ENCODE data around the gene PDP2.

The PDP2 gene

DNA sequence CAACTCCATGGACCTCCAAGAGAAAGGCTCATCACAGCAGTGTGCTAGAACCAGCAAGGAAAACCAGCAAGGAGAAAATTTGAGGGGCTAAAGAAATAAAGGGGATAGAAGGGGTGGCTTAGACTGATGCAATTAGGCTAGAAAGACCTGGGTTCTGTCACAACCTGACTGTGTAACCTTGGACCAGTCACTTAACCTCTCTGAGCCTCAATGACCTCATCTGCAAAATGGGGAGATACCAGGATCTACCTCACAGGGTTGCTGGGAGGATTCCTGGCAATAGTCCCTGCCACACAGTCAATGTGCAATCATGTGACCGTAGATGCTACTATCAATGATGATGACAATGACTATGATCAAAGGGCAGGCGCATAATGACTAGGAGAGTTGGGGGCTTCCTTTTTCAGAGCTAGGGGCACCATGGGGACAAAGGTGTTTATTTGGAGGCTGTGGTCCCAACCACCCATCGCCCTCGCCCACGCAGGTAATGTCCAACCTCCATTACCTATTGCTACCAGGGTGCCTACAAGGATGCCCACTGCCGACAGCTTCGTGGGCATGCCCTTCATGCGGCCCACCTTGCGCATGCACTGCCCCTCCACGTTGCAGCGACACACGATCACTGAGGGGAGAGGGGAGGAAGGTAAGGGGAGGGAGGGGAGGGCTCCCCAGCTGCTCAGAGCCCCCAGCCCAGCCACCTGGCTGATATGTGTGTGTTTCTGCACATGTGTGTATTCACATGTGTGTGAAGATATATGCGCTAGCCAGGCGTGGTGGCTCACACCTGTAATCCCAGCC is 28.6 kb downstream of the PDP2 start:
- DNase-seq (ENCODE audit: extremely low spot score): no peak
- ChIA-PET CTCF (interaction anchor here (1.1 to 2.1 kb wide), 8 partner anchors 8 to 49 kb away, joined by 3 to 12 read pairs (median 6); partner anchors contain the start of genes CDH16 and PDP2), POLR2A (no interaction called here)
- TF ChIP-seq BHLHE40 (IDR thresholded peaks at IDR 0.05; ENCODE audit: borderline replicate concordance) (no peak), SUZ12 (IDR thresholded peaks at IDR 0.05) (no peak), SP1 (IDR thresholded peaks at IDR 0.05) (no peak), FOXA1 (IDR thresholded peaks at IDR 0.05) (no peak), L3MBTL2 (conservative IDR thresholded peaks at IDR 0.05) (no peak), FOXK2 (IDR thresholded peaks at IDR 0.05) (no peak), LEF1 (IDR thresholded peaks at IDR 0.05; ENCODE audit: borderline replicate concordance) (no peak), ELF4 (IDR thresholded peaks at IDR 0.05) (no peak), FOXM1 (IDR thresholded peaks at IDR 0.05; ENCODE audit: borderline replicate concordance) (no peak), ARNT (IDR thresholded peaks at IDR 0.05) (no peak), TARDBP (IDR thresholded peaks at IDR 0.05) (no peak), HDGF (IDR thresholded peaks at IDR 0.05; ENCODE audit: borderline replicate concordance) (no peak), NFRKB (IDR thresholded peaks at IDR 0.05) (no peak), ZNF384 (IDR thresholded peaks at IDR 0.05) (no peak), PKNOX1 (IDR thresholded peaks at IDR 0.05) (no peak), CTBP1 (IDR thresholded peaks at IDR 0.05; ENCODE audit: borderline replicate concordance) (no peak)

- DNase-seq (ENCODE audit: extremely low spot score): no peak
- CTCF ChIA-PET: interaction anchor here (0.6 to 2.1 kb wide), 13 partner anchors 8 to 47 kb away, joined by 3 to 12 read pairs (median 3); partner anchors contain the start of genes CDH16 and PDP2
- POLR2A ChIA-PET: interaction anchor here (1.4 to 1.6 kb wide), 2 partner anchors 9 to 79 kb away, joined by 3 to 4 read pairs; partner anchors contain the start of gene NAE1
Measured at GRCh38 chr16:66910175-66910940, 30.0 kb downstream of the PDP2 start.

GRCh38 chr16:66911112-66911511 is 30.8 kb downstream of the PDP2 start:
- DNase-seq (ENCODE audit: extremely low spot score): no peak
- POLR2A ChIA-PET: interaction anchor here (1.4 to 1.6 kb wide), 2 partner anchors 8 to 80 kb away, joined by 3 to 4 read pairs; partner anchors contain the start of gene NAE1

More at GRCh38 chr16:66910175-66910940, 30.0 kb downstream of the PDP2 start:
- no peak for TF ChIP-seq FOXA1 (IDR thresholded peaks at IDR 0.05)
- TF ChIP-seq ARNT (IDR thresholded peaks at IDR 0.05): no peak
- no peak for TF ChIP-seq L3MBTL2 (conservative IDR thresholded peaks at IDR 0.05)
- no peak for TF ChIP-seq CTBP1 (IDR thresholded peaks at IDR 0.05; ENCODE audit: borderline replicate concordance)
- no peak for TF ChIP-seq SUZ12 (IDR thresholded peaks at IDR 0.05)
- no peak for TF ChIP-seq LEF1 (IDR thresholded peaks at IDR 0.05; ENCODE audit: borderline replicate concordance)
- TF ChIP-seq HDGF (IDR thresholded peaks at IDR 0.05; ENCODE audit: borderline replicate concordance): no peak
- TF ChIP-seq TARDBP (IDR thresholded peaks at IDR 0.05): no peak
- no peak for TF ChIP-seq NFRKB (IDR thresholded peaks at IDR 0.05)
- no peak for TF ChIP-seq BHLHE40 (IDR thresholded peaks at IDR 0.05; ENCODE audit: borderline replicate concordance)
- no peak for TF ChIP-seq ELF4 (IDR thresholded peaks at IDR 0.05)
- TF ChIP-seq FOXK2 (IDR thresholded peaks at IDR 0.05): no peak
- no peak for TF ChIP-seq FOXM1 (IDR thresholded peaks at IDR 0.05; ENCODE audit: borderline replicate concordance)
- no peak for TF ChIP-seq ZNF384 (IDR thresholded peaks at IDR 0.05)
- no peak for TF ChIP-seq SP1 (IDR thresholded peaks at IDR 0.05)
- TF ChIP-seq PKNOX1 (IDR thresholded peaks at IDR 0.05): no peak

GRCh38 chr16:66911801-66912200 is 31.5 kb downstream of the PDP2 start:
- ChIA-PET CTCF (no interaction called here), POLR2A (no interaction called here)
- DNase-seq (ENCODE audit: extremely low spot score): no peak
- TF ChIP-seq ELF4 (IDR thresholded peaks at IDR 0.05) (no peak), TARDBP (IDR thresholded peaks at IDR 0.05) (no peak), FOXM1 (IDR thresholded peaks at IDR 0.05; ENCODE audit: borderline replicate concordance) (no peak), FOXA1 (IDR thresholded peaks at IDR 0.05) (no peak), L3MBTL2 (conservative IDR thresholded peaks at IDR 0.05) (no peak), CTBP1 (IDR thresholded peaks at IDR 0.05; ENCODE audit: borderline replicate concordance) (no peak), PKNOX1 (IDR thresholded peaks at IDR 0.05) (no peak), SUZ12 (IDR thresholded peaks at IDR 0.05) (no peak), BHLHE40 (IDR thresholded peaks at IDR 0.05; ENCODE audit: borderline replicate concordance) (no peak), NFRKB (IDR thresholded peaks at IDR 0.05) (no peak)

More at GRCh38 chr16:66911112-66911511, 30.8 kb downstream of the PDP2 start:
- CTCF ChIA-PET: interaction anchor here (1.1 to 2.1 kb wide), 4 partner anchors 11 to 17 kb away, joined by 3 to 12 read pairs (median 10); no protein-coding TSS in a partner anchor
- TF ChIP-seq ARNT (IDR thresholded peaks at IDR 0.05) (no peak), SP1 (IDR thresholded peaks at IDR 0.05) (no peak), FOXK2 (IDR thresholded peaks at IDR 0.05) (no peak), BHLHE40 (IDR thresholded peaks at IDR 0.05; ENCODE audit: borderline replicate concordance) (no peak), ZNF384 (IDR thresholded peaks at IDR 0.05) (no peak), PKNOX1 (IDR thresholded peaks at IDR 0.05) (no peak), FOXM1 (IDR thresholded peaks at IDR 0.05; ENCODE audit: borderline replicate concordance) (no peak), HDGF (IDR thresholded peaks at IDR 0.05; ENCODE audit: borderline replicate concordance) (no peak), FOXA1 (IDR thresholded peaks at IDR 0.05) (no peak), SUZ12 (IDR thresholded peaks at IDR 0.05) (no peak), L3MBTL2 (conservative IDR thresholded peaks at IDR 0.05) (no peak), LEF1 (IDR thresholded peaks at IDR 0.05; ENCODE audit: borderline replicate concordance) (no peak), NFRKB (IDR thresholded peaks at IDR 0.05) (no peak), CTBP1 (IDR thresholded peaks at IDR 0.05; ENCODE audit: borderline replicate concordance) (no peak), ELF4 (IDR thresholded peaks at IDR 0.05) (no peak), TARDBP (IDR thresholded peaks at IDR 0.05) (no peak)
